ENCODE results near the gene ECT2L.

ECT2L gene

DNA sequence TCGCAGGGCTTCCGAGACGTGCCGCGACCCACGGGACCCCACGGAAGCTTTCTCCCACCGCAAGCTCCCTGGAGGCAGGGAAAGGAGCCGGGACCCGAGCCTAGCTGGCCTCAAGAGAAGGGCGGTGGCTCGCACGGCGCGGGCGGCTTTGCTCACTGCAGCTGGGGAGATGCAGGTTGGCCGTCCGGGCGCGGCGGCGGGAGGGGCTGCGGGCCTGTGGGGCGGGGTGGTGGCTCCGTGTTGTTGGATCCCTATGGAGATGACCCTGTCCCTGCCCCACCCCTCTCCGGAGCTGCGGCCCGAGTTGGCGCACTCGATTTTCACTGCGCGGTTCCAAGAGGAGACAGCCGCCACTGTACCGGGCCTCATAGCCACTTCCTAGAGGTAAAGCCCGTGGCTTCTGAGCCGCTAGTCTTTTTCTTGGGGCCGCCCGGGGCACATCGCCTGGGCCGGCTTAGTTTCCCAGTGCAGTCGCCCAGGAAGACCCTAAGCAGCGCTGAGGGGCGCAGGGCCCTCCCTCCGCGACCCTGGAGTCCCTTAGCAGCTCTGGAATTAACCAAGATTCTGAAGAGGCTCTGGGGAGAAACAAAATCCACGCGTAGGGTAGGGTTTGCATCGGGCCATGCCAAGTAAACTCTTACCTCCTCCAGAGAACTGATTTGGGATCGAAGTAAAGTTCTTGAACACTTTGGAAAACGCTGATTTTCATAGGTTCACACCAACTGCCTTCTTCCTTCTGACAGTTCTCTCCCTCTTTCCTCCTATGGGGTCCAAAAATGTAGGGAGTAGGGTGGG, at the start of gene ECT2L:
ECT2L (plus strand) TSS at position 279 of the 795 bp plus-strand sequence. CDS start 17,188 bp downstream, outside the sequence.
- no peak for DNase-seq (ENCODE audit: low read depth)

- no peak for DNase-seq (ENCODE audit: low read depth)
Observed at GRCh38 chr6:138752017-138752416, 43.9 kb upstream of the ECT2L start.

GRCh38 chr6:138757136-138757535, 38.8 kb upstream of the ECT2L start:
- no peak for DNase-seq (ENCODE audit: low read depth)

DNA sequence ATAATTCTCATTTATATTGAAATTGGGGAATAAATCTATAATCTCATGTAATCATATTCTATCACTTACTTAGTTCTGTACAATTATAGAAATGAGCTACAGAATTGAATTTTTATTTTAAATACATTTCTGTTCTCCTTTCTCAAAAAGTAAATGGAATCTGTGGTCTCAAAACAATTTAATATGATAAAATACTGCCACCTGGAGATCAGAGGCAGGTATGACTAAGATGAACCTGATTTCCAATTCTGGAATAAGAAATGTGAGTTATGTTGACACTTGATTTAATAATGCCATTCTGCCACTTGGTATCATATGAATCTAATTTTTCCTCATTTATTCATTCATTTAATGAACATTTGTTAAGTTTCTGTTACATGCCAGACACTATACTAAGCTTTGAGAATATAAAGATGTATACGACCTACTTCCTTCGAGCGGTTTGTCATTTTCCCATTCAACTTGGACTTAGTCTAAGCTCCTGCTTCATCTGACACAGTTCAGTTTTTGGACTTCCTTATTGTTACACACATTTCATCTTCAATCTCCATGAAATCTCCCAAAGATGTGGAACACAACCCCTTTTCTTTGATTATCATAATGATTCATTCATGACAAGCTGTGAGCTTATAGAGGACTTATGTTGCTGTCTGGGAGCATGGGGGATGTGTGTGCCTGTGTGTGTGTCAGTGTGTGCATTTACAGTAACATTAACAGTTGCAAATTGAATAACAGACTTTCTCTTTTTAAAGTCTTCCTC, 29.8 kb upstream of the ECT2L start:
- no peak for DNase-seq (ENCODE audit: low read depth)

- no peak for DNase-seq (ENCODE audit: low read depth)
Observed at GRCh38 chr6:138769102-138769676, 26.7 kb upstream of the ECT2L start.

GRCh38 chr6:138772596-138773176, 23.2 kb upstream of the ECT2L start:
- no peak for DNase-seq (ENCODE audit: low read depth)

GRCh38 chr6:138773177-138774091, 22.5 kb upstream of the ECT2L start, which contains the start of gene CCDC28A:
Gene CCDC28A (plus strand): TSS chr6:138773769. CDS start chr6:138776121, 2,352 bp downstream.
- DNase-seq (ENCODE audit: low read depth): peak; percentile 87

DNA sequence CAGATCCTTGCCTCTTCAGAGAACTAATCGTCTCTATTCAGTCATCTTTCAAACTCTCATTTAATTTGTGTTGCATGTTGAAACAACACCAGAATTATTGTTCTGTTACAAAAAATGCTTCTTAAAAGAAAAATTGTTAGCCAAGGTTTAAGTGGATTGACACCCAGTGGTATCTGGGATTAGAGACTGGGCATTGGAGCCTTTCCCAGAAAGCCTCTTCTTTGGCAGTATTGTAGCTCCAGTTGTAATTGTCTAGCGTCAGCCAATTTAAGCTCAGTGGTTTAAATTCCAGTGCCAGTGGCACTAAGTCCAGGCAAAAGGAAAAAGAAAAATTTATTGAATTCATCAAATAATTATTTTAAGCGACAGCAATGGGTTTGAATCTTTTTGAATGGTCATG, 21.5 kb upstream of the ECT2L start:
- DNase-seq (ENCODE audit: low read depth): no peak

- DNase-seq (ENCODE audit: low read depth): no peak
Observed at GRCh38 chr6:138776659-138777058, 19.2 kb upstream of the ECT2L start.

GRCh38 chr6:138778331-138778730, 17.6 kb upstream of the ECT2L start:
- no peak for DNase-seq (ENCODE audit: low read depth)

DNA sequence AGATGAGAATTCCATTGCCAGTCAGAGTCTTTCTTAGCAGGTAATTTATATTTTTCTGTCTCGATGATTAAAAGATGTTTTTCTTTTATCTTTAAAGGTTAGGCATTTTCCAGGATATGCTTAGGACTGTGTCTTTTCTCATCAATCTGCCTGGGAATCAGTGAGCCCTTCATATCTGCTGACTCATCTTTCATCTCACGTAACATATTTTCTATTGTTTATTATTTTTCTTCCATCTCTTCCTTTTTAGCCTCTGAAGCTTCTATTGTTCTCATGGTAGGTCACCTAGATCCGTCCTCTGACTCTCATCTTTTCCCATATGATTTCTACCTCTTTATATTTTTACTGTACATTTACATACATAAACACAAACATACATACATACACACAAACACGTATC, 13.6 kb upstream of the ECT2L start:
- DNase-seq (ENCODE audit: low read depth): no peak

DNA sequence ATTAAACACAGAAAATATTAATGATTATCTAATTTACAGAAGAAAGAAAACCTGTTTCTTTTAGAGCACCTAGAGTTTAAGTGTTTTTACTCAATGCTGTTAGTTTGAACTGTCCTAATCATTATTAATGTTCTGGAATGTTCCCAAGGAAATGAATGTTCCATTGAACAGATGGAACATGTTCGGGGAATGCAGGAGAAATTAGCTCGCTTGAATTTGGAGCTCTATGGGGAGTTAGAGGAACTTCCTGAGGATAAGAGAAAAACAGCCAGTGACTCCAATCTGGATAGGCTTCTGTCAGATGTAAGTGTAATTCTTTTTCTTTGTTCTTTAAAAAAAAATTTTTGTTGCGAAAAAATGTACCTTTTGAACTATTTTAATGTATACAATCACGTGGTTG, 10.8 kb upstream of the ECT2L start:
- DNase-seq (ENCODE audit: low read depth): no peak

GRCh38 chr6:138785980-138786379, 9.9 kb upstream of the ECT2L start:
- no peak for DNase-seq (ENCODE audit: low read depth)

DNA sequence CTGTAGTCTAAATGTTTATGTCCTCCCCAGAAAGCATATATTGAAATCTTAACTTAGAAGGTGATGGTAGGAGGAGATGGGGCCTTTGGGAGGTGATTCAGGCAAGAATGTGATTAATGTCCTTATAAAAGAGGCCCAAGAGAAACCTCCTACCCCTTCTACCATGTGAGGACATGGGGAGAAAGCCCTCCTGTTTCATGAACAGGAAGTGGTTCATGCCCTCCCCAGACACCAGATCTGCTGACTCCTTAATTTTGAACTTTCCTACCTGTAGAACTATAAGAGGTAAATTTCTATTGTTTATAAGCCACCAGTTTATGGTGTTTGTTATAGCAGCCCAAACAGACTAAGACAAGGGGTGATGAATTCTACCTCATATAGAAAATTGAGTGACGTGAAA, 8.7 kb upstream of the ECT2L start:
- no peak for DNase-seq (ENCODE audit: low read depth)

GRCh38 chr6:138796771-138797170, 884 bp downstream of the ECT2L start:
- DNase-seq (ENCODE audit: low read depth): no peak

DNA sequence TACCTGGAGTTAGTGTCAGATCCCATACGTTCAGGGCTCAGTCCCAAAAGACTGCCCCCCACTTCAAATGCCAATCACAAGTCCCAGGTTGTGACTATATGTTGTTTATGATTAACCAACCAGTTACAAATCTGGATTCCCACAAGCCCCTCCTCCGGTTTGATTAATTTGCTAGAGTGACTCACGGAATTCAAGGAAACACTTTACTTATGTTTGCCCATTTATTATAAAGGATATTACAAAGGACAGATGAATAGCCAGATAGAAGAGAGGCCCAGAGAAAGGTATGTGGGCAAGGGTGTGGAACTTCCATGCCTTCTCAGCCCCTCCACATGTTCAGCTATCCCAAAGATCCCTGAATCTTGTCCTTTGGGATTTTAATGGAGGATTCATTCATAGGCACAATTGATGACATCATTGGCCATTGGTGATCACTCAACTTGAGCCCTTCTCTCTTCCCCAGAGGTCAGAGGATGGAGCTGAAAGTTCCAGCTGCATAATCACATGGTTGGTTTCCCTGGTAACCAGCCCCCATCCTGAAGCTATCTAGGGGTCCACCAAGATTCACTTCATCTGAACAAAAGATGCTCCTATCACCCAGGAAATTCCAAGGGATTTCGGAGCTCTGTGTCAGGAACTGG, 2.0 kb downstream of the ECT2L start:
- no peak for DNase-seq (ENCODE audit: low read depth)

GRCh38 chr6:138800377-138801150, 4.7 kb downstream of the ECT2L start:
- DNase-seq (ENCODE audit: low read depth): no peak

GRCh38 chr6:138803331-138803730, 7.4 kb downstream of the ECT2L start:
- DNase-seq (ENCODE audit: low read depth): no peak

DNA sequence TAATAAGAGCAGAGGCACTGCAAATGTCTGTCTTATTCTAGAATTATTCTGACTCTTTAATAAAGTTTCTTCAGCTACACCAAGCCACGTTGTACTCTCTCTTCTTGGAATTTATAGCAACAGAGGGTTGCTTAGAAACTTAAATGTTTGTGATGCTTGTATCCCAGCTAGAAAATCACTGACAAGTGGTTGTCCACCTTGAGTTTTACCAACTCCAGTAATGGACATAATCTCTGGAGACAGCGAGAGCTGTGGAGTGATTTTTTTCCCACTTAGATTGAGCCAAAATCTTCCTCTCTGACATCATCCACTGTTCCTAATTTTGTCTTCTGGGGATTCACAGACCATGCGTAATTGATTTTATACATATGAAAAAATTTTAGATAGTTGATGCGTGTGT, 8.0 kb downstream of the ECT2L start:
- no peak for DNase-seq (ENCODE audit: low read depth)

Data from stimulated activated CD8-positive, alpha-beta memory T cell treated with anti-CD3 and anti-CD28 coated beads, Interleukin-15, amount 100 ng/mL, for 1 hour (primary cell).